SW480 (cell line): ENCODE data around the gene UQCRC1.

Experiments
- DNase-seq: peaks from one replicate; pipeline ENCODE4 v3.0.0-alpha.2; 2016; ENCODE audit warnings: low spot score

UQCRC1 gene

DNA sequence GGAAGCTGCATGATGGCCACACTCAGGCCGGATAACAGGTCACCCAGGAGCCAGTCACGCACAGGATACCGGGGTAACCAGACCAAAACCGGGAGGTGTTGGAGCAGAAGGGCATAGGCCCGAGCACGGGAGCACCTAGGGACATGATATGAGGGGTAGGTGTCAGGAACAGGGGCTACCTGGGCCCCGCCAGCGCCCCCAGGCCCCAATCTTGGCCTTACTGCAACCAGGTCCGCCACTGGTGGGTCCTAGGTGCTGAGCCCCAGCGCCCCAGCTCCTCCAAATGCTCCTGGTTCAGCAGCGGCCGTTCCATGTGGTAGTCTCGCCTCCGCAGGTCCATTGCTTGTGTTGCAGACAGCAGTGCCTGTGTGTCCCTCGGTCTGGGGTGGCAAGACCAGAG is 23.8 kb upstream of the UQCRC1 start:
- DNase-seq, result no peak

DNA sequence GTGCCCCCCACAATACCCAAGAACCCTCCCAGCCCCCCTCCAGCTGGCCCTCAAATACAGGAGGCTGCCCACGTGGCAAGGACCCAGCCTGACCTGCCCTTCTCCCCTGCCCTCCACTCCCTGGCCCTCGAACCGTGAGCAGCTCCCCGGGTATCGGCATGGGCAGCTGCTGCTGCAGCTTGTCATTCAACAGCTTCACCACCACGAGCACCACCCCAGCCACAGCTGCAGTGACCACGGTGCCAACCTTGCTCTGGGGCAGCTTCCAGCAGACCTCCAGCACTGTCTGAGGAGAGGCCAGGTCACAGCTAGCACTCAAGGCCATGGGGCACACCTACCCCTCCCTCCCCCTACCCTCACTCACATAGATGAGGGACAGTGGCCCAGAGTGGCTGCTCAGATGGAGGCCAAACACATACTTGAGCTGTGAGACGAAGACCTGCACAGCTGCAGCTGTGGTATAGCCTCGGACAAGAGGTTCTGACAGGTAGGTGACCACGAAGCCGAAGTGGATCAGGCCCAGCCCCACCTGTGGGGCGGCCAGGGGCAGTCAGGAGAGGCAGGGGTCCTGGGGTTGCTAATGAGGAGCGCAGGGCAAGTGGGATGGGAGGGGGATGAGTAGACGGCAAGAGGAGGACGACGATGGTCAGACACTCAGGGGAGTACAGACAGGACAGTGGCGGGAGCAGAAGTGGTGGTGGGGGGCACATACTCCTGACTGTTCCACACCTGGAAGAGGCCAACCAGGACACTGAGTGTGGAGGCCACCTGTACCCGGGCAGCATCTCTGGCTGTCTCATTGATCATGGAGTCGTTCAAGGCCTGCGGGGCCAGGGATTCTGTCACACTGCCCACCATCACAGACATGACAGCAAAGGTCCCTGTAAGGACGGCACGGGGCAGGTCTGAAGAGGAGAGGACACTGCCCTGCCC is 22.3 kb upstream of the UQCRC1 start:
- DNase-seq, result no peak

DNA sequence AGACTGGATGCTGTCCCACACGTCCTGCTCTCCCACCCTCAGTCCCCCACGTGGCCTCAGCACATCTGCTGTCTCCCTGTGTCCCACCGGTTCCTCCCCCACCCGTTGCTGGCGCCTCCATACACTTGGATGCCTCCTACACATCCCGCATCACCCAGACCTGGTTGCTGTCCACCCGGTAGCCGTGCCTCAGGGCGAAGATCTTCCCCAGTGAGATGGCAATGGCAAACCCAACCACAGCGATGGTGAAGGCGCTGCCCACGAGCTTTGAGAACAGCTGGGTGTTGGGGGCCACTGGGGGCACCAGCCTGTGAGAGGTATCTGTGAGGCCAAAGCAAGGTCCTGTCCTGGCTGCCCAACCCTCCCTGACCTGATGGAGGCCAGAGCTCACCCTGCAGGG is 21.4 kb upstream of the UQCRC1 start:
- no peak for DNase-seq

DNA sequence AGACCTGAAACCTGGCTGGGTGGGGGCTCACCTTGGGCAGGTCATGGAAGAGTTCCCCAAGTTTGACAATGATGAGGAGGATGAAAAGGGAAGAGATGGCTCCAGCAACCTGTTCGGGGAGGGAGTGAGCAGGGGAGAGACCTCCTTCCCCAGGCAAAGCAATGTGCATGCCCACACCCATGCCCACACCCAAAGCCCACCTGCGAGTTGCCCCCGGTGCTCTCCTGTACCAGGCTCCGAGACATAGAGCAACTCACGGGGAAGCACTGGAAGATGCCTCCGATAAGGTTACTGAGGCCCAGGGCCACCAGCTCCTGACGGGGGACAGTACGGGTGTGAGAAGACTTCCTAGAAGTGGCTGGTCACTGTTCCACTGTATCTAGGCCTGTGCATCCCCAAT is 21.0 kb upstream of the UQCRC1 start:
- DNase-seq, result no peak

DNA sequence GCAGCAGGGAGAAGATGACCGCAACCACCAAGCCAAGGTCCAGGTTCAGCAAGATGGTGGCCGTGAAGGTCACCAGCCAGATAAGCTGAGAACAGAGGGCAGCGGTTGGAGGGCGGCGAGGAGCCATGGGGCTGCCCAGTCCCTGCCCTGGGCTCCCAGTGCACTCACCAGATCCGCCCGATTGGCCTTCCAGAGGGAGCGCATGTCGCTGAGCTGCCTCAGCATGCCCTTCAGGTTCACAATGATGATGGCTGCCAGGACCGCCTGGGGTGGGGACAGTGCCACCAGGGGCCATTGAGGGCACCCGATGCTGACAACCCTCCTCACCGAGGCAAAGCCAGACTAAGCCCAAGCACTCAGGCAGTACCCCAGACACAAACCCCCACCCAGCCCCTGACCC is 20.4 kb upstream of the UQCRC1 start:
- no peak for DNase-seq

DNA sequence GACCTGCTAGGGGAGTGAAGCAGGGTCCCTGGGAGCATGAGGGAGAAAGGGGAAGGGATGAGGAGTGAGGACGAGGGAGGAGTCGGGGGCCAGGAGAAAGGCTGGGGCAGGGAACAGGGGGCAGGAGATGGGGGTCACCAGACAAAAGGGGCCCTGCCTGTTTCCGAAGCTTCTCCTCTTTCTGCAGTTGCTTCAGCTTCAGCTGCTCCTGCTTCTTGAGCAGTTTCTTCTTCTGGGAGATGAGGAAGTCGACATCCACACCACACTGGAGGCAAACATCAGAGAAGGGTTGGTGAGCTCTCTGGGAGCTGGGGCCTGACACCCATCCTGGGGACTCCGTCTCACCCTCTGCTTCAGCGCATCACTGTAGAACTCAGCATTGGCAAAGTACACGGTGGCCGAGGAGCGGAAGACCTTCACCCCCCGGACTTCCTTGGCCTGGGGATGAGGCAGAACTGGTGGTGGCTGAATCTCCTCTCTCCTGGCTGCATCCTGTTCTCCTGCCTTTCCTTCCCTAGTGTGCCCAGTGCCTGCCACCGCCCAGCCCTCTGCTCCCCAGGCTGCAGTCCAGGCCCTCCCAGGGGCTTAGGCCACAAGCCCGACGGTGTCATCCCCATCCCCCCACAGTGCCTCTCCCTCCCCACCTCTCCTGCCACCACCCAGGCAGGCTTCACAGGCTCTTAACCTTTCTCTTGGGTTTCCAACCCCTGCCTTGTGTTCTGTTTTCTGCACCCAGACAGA is 19.0 kb upstream of the UQCRC1 start:
- DNase-seq, result no peak

DNA sequence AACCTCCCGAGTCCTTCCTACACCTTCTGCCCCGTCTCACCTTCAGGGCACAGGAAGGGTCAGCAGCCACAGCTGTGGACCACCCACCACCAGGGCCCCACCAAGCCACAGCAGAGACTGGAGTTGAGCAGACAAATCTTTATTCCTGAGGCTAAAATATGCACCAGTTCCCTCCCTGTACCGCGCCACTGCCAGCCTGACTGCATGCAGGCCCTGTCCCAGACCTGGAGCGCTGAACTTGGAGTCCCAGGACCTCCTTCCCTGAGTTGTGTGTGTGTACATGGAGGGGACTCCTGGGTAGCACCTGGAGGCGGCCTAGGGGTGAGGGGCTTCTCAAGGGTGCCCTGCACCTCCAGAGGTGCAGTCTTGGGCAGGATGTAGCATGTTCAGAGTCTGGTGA is 16.2 kb upstream of the UQCRC1 start:
- DNase-seq, result no peak

DNA sequence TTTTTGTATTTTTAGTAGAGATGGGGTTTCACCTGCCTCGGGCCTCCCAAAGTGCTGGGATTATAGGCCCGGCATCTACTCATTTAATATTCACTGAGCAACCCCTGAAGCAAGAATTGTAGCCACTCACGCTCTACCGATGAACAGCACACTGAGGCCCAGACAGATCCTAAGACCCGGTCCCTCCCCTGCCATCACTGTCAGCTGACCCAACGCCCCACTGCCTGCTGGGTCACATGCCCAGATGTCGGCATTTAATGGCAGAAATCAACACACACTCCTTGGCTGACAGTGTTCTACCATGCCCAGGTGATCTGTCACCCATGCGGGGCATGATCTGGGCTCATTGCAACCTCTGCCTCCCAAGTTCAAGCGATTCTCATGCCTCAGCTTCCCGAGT is 15.3 kb upstream of the UQCRC1 start:
- DNase-seq, result no peak

DNA sequence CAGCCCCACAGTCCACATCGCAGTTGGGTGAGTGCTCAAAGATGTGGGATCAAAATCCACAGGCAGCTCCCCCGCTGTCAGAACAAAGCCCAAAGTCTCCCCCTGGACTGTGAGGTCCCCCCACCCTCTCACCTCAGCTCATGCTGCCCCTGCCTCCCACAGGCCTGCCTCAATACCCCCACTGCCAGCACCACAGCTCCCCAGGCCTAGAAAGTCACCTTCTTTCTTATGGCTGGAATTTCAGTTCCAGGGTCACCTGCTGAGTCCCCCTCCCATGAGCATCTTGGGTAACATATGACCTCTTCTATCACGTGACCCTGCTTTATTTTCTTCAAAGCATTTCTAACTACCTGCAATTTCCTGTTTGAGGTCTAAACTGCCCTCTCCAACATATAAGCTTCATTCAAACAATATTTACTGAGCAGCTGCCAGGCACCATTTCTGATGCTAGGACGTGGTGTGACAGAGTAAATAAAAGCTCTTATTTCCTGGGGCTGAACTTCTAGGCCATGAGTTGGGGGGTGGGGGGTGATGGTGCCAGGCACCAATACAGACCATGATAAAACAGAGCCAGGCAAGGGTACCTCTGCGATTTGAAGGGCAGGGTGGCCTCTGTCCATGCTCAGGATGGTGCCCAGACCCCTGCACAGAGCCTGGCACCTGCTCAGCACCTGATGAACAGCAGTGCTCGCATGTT is 14.6 kb upstream of the UQCRC1 start:
- peak; percentile 81 for DNase-seq

DNA sequence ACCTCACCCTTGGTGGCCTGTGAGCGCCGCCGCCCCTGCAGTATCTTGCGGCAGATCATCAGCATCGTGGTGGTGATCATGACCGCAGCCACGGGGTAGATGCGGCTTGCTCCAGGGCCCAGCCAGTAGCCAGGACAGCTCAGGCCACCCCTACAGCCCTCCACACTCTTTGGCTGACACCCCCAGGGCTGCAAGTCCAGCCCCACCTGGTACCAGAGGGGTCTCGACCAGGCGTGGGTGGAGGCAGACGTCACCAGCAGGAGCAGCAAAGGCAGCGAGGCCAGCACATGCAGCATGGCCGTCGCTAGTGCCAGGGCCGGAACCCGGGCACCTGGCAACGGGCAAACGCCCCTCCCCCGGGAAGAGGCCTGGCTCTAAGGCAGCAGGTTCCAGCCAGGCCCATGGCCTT is 12.0 kb upstream of the UQCRC1 start, which contains the start of gene TMEM89:
Gene TMEM89 (minus strand): TSS at position 309 of the 409 bp plus-strand sequence. CDS start 13 bp downstream, at position 296.
- DNase-seq, result no peak

DNA sequence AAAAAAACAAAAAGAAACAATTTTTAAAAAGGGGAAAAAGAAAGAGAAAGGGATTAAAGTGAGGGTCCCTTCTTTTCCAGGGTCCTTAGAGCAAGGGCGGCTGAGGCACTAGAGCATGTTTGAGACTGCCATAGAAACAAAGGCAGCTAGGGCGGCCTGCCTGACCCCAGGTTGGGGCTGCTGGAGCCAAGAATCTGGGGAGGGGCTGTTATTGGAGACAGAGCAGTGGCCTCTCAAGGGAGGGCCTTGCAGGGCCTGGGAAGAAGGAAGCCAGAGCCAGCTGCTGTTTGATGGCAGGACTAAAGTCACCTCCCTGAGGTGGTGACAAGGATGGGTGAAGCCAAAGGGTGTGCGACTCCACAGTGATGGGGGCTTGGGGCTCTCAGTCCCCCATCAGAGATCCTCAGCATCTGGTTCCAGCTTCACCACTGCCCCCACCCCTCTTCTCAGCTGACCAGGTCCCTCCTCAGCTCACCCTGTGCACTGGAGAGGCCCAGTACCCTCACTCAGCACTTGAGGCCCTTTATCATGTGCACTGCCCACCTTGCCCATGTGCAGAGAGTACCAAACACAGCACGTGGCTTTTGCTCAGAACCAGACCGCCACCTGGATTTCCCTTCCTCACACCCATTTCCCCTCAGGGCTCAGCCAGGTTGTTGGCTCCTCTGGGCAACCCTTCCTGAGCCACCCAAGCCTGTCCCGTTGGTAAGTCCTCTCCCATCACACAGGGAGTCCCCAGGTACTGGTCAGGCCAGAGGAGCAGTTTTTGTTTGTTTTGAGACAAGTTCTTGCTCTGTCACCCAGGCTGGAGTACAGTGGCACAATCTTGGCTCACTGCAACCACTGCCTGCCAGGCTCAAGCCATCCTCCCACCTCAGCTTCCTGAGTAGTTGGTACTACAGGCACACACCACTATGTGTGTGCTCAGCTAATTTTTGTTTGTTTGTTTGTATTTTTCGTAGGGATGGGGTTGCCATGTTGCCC is 10.4 kb upstream of the UQCRC1 start:
- no peak for DNase-seq

DNA sequence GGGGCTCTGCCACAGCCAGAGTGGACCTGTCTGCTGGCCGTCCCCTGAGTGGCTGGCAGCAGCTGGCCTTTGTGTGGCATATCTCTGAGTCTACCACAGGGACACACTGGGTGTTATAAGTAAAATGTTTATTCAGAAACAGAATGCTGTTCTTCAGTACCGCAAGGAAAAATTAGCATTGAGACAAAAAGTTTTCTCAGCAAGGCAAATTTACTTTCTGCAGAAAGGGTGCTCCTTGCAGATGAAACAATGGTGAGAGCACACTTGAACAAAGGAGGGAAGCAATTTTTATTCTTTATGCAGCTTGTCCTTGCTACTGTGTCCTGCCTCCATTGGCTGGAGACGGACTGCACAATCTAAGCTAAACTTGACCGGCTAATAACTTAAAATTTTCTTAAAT is 8.1 kb upstream of the UQCRC1 start:
- DNase-seq, result no peak

DNA sequence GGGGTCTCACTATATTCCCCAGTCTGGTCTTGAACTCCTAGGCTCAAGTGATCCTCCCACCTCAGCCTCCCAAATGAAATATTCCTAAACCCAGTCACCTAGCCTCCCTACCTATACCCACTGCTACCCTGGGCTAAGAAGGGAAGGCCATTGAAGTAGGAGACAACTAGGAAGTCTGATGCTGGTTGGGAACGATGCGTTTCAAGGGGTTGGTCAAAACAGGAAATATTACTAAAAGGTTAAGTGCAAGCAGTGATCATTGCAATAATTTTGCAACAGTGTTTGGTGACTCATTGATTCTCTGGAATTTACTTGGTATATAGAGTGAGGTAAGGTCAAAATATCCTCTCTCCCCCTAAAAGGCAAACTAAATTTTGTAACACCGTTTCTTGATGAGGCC is 4.6 kb upstream of the UQCRC1 start:
- DNase-seq, result peak; percentile 18

DNA sequence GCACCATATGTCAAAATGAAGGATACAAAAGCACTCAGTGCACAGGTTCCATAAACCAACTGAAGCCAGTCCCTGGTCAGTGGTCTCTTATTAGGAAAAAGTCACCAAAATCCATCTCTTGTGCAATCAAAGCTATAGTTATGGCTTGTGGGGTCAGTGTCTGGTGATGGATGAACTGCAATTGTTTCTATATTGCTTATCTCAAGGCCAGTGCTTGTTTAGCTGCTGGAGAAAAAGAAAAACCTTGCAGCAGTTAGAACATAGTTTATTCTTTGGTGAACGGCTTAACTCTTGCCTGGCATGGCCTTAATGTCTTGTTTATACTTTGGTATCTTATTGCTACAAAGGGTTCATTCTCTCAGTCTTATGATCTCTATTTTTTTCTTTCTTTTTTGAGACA is 2.9 kb upstream of the UQCRC1 start:
- DNase-seq, result no peak

DNA sequence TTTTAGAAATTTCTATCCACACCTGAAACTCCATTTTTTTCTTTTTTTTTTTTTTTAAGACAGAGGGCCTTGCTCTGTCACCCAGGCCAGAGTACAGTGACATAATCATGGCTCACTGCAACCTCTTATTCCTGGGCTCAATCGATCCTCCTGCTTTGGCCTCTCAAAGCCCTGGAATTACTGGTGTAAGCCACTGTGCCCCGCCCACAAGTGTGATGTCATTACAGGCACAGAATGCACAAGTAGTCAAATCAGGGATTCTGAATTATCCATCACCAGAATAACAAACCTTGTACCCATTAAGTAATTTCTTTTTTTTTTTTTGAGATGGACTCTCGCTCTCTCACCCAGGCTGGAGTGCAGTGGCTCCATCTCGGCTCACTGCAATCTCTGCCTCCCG is 1.9 kb downstream of the UQCRC1 start:
- DNase-seq, result no peak

DNA sequence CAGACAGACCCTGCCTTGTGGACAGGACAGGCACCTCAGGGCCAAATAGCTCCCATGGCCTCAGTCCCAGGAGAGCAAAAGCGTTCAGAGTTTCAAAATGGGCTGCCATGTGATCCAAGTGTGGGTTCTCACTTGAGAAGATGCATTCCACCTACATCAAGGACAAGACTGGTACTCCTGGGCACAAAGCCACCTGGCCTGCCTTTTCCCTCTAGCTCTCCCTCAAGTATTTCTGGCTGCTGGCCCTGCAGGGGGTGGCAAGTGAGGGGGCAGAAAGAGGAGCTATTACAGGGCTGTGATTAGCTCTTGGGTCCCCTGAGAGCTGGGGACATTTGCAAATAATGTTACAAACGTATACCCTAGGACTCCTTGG is 7.8 kb downstream of the UQCRC1 start:
- no peak for DNase-seq

DNA sequence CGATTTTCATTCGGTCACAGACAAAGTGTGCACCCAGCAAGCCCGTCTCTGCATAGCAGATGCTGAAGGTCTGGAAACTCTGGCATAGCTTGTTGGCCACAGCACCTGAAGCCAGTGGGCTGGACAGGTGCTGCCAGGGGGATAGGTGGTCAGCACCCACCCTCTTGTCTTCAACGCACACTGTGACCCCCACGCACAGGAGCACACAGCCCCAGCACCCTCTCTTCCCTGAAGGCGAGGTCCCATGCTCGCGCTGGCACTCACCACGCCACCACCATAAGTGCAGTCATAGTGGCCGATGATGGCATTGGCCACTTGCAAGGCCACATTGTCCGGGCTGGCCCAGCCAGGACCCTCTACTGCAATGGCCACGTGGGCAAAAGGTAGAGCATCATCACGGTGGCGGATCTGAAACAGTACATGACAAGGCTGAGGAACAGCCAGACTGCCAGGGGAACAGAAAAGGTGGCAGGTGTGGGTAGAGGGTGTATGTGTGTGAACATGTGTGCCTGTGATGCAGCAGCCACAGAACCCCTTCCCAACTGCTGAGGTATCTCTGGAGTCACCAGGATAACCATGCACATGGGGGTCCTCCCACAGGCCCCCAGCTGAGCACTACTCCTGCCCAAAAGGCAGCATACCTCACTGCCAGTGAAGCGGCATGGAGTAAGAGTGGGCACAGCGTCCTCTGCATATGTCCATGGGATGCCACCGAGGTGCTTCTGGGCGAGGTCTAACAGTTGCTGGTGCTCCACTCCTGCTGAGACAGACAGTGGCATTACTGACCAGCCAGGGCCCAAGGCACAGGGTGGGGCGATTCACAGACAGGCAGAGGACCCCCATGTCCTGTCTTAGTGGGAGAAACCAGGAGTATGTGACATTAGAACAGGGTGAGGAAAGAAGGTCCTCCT is 8.5 kb downstream of the UQCRC1 start:
- no peak for DNase-seq

DNA sequence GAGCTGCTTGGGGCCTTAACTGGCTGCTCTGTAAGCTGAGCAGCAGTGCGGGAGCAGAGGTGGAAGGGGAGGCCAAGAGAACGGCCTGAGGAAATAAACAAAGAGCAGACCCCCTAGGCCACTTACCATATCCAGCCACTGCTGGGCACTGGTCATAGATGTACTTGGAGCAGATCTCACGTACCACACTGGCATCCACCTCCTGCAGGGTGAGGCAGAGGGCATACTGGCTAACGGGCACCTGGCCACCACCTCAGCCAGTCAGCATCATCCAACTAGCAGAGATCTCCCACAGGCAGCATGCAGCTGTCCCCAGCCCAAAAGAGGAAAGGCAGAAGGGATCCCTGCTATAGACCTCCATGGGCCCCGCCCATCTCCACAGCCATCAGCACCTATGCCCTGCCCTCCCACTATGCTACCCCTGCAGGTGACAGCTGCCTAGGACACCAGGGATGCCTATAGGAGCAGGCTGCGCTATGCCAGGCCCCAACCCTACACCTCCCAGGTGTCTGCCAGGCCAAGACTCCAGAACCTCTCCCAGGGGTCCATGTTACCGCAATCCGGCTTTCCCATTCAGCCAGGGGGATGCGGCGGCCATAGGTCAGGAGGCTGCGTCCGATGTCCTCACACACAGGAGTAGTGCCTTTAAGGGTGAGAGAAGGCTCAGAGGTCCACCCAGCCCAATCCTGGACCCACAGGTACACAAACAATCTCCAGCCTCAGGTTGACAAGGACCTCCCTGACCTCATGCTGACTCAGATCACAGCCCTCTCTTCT is 9.7 kb downstream of the UQCRC1 start:
- no peak for DNase-seq

DNA sequence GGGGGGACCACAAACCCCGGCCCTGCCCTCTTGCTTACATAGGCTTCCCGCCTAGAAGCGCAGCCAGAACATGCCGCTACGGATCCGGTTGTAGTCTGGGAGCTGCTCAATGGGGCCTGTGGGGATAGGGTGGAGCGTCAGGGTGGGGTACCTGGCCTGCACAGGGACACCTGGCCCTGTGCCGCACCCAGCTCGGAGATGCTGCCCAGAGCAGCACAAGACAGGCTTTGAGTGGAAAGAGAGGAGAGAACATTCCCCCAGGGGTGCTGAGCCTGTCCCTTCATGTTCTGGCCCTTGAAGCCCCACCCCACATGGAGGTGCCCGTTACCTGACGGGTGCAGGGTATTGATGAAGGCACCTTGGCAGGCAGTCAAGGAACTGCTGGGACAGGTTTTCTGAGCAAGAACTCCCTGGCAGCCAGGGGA is 10.4 kb downstream of the UQCRC1 start:
- DNase-seq, result no peak
